Mesenchymal stem cell (in vitro differentiated cells and primary cell): ENCODE results near the gene ITGA11.
A peak's percentile ranks its signal among the peaks of the same experiment; 100 is the strongest.

Source experiments
- DNase-seq: peaks from one replicate; pipeline ENCODE4 v3.0.0-alpha.2; 2013
- H2AFZ ChIP-seq: one replicate; pipeline ENCODE4 v1.6.1; 2013; ENCODE audit warnings: low read depth, mild to moderate bottlenecking, control low read depth, inconsistent platforms, low read length, moderate library complexity
- H2AK5ac ChIP-seq: 2 replicates; pipeline ENCODE4 v1.6.1; 2013; ENCODE audit warnings: low read length, moderate library complexity, mild to moderate bottlenecking, inconsistent platforms; ENCODE audit not compliant: severe bottlenecking
- H2BK120ac ChIP-seq: one replicate; pipeline ENCODE4 v1.6.1; 2013; ENCODE audit warnings: low read depth, mild to moderate bottlenecking, inconsistent platforms, low read length, moderate library complexity
- H2BK12ac ChIP-seq, 2 experiments: one replicate each; pipeline ENCODE4 v1.6.1; 2013; ENCODE audit warnings: inconsistent platforms in 2 of 2, low read length in 2 of 2, mild to moderate bottlenecking in 2 of 2, moderate library complexity in 2 of 2, control low read depth in 1 of 2
- H2BK15ac ChIP-seq: one replicate; pipeline ENCODE4 v1.6.1; 2013; ENCODE audit warnings: mild to moderate bottlenecking, low read depth, inconsistent platforms; ENCODE audit not compliant: poor library complexity, severe bottlenecking
- H2BK5ac ChIP-seq: 2 replicates; pipeline ENCODE4 v1.6.1; 2013; ENCODE audit warnings: low read depth, mild to moderate bottlenecking, low read length, control low read depth, inconsistent platforms; ENCODE audit not compliant: poor library complexity, severe bottlenecking
- H3K14ac ChIP-seq, 2 experiments: one replicate each; pipeline ENCODE4 v1.6.1; 2013; ENCODE audit warnings: inconsistent platforms in 2 of 2, low read length in 2 of 2, control low read depth in 1 of 2, mild to moderate bottlenecking in 1 of 2, moderate library complexity in 1 of 2
- H3K18ac ChIP-seq, 2 experiments: one replicate each; pipeline ENCODE4 v1.6.1; 2013; ENCODE audit warnings: inconsistent platforms in 2 of 2, low read length in 2 of 2, control low read depth in 1 of 2, low read depth in 1 of 2, mild to moderate bottlenecking in 1 of 2
- H3K23ac ChIP-seq, 2 experiments: one replicate each; pipeline ENCODE4 v1.6.1; 2013; ENCODE audit warnings: inconsistent platforms in 2 of 2, low read length in 2 of 2, mild to moderate bottlenecking in 2 of 2, moderate library complexity in 2 of 2, control low read depth in 1 of 2
- H3K27ac ChIP-seq: 2 replicates; pipeline ENCODE4 v1.5.1; 2013; ENCODE audit warnings: mild to moderate bottlenecking, moderate library complexity, low read length, control low read depth, inconsistent platforms; ENCODE audit not compliant: poor library complexity, severe bottlenecking
- H3K27me3 ChIP-seq, 2 experiments: 2 replicates each; pipeline versions ENCODE4 v1.6.1 to v1.7.0; 2013; ENCODE audit warnings: low read length in 2 of 2, mild to moderate bottlenecking in 2 of 2, moderate library complexity in 2 of 2, control low read depth in 1 of 2, inconsistent platforms in 1 of 2; ENCODE audit not compliant: control insufficient read depth in 1 of 2, insufficient read depth in 1 of 2
- H3K36me3 ChIP-seq, 2 experiments: 2 replicates each; pipeline versions ENCODE4 v1.6.1 to v1.7.0; 2013; ENCODE audit warnings: low read length in 2 of 2, control low read depth in 1 of 2, inconsistent platforms in 1 of 2, low read depth in 1 of 2, mild to moderate bottlenecking in 1 of 2; ENCODE audit not compliant: insufficient read depth in 2 of 2, control insufficient read depth in 1 of 2
- H3K4ac ChIP-seq, 2 experiments: one replicate each; pipeline ENCODE4 v1.6.1; 2013; ENCODE audit warnings: inconsistent platforms in 2 of 2, low read length in 2 of 2, mild to moderate bottlenecking in 2 of 2, moderate library complexity in 2 of 2, control low read depth in 1 of 2, low read depth in 1 of 2
- H3K4me1 ChIP-seq: 2 replicates; pipeline ENCODE4 v1.6.1; 2013; ENCODE audit warnings: low read depth, low read length, control low read depth; ENCODE audit not compliant: control insufficient read depth, insufficient read depth
- H3K4me2 ChIP-seq: 2 replicates; pipeline ENCODE4 v1.6.1; 2013; ENCODE audit warnings: low read length, mild to moderate bottlenecking, inconsistent platforms; ENCODE audit not compliant: poor library complexity, severe bottlenecking
- H3K4me3 ChIP-seq, 2 experiments: 2 replicates each; pipeline versions ENCODE4 v1.5.1 to v1.7.0; 2013; ENCODE audit warnings: low read length in 2 of 2, mild to moderate bottlenecking in 2 of 2, control low read depth in 1 of 2, low read depth in 1 of 2; ENCODE audit not compliant: insufficient read depth in 1 of 2
- H3K79me1 ChIP-seq: replicated peaks from 2 replicates; pipeline ENCODE4 v1.6.1; 2013; ENCODE audit warnings: mild to moderate bottlenecking, control low read depth, low read length, inconsistent platforms; ENCODE audit not compliant: poor library complexity, severe bottlenecking
- H3K9ac ChIP-seq: 2 replicates; pipeline ENCODE4 v1.7.0; 2013; ENCODE audit warnings: mild to moderate bottlenecking, low read length, moderate library complexity
- H3K9me3 ChIP-seq: 2 replicates; pipeline ENCODE4 v1.7.0; 2013; ENCODE audit warnings: mild to moderate bottlenecking, low read length; ENCODE audit not compliant: control insufficient read depth
- H4K8ac ChIP-seq: one replicate; pipeline ENCODE4 v1.6.1; 2013; ENCODE audit warnings: inconsistent platforms, mild to moderate bottlenecking, low read length, moderate library complexity
- H4K91ac ChIP-seq: one replicate; pipeline ENCODE4 v1.6.1; 2013; ENCODE audit warnings: mild to moderate bottlenecking, low read length, inconsistent platforms
- WGBS: methylation state at CpG from one replicate; pipeline ENCODE4 v1.1.7; 2013; ENCODE audit warnings: mixed read lengths; 5-methylcytosine and 5-hydroxymethylcytosine counted together

The ITGA11 gene

DNA sequence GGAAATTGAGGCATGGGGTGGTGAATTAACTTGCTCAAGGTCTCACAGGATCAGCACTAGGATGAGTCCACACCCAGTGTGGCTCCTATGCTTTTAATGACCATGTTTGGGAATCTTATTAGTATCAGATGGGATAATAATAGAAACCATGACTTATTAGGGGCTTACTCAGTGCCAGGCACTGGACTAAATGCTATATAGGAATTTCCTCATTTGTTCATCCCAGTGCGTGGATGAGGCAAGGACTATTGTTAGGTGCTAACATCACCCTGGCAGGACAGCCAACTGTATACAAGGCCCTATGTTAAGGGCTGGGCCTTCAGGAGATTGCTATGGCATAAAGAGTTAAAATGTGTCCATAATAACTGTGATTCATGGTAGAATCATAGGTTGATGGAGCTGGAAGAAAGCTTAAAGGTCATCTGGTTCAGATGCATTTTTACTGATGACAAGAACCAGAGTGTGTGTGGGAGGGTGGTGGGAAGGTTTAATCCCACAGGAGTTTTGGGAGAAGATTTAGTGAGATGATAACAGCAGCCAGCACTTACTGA, 159.2 kb downstream of the ITGA11 start:
- Histone ChIP-seq H3K4me3 (peak overlapping the region in 1 of 2 experiments; percentile 49), H3K23ac (no peak overlapping the region), H2AFZ (no peak overlapping the region), H3K4me1 (peaks cover 8% of the 10 kb centered on the region), H4K91ac (no peak overlapping the region), H2BK120ac (no peak overlapping the region), H2BK12ac (peak overlapping the region in 1 of 2 experiments; percentile 72), H3K18ac (no peak overlapping the region), H2BK5ac (no peak overlapping the region), H3K36me3 (no peaks in the 10 kb centered on the region), H4K8ac (no peak overlapping the region), H3K14ac (no peak overlapping the region), H3K4me2 (no peak overlapping the region), H3K9me3 (no peaks in the 10 kb centered on the region), H3K79me1 (peaks cover 8% of the 10 kb centered on the region), H3K27me3 (no peaks in the 10 kb centered on the region), H2AK5ac (peak overlapping the region; percentile 68), H2BK15ac (no peak overlapping the region), H3K27ac (no peak overlapping the region), H3K4ac (peak overlapping the region in 1 of 2 experiments; percentile 18), H3K9ac (peak overlapping the region; percentile 79)
- 42% methylated on average over 1 of the region's 1 CpG for WGBS
- peak; percentile 82 for DNase-seq

DNA sequence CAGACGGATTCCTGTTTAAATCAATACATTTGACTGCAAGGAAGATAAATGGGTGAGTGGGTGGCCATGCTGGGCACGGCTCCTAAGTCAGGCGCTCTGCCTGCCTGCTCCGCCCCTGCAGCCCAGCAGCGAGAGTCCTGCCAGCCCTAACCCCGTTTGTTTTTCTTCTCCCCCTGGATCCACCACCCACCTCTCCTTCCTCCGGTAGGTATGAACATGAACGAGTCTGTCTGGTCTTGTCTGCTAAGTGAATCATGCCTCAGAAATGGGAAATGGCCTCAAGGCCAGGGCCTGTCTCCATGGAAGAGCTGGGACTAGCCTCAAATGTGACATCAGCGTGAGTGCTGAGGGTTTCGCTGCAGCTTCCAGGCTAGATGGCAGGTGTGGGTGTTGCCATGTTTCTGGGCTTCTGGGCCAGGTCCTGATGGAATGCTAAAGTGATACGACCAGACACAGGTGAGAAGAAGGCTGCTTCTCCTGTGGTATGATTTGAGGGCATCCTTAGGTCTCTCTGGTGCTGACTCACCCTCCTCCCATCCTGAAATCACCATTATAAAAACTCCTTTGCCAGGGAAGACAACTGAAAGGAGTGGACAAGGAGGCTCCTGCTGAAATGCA, 160.0 kb downstream of the ITGA11 start:
- no peaks in the 10 kb centered on the region for H3K36me3 ChIP-seq
- 24% methylated on average over 6 of the region's 11 CpGs for WGBS
- H3K9ac ChIP-seq = peak overlapping the region; percentile 79
- peak overlapping the region; percentile 36 for H3K4me2 ChIP-seq
- H2BK15ac ChIP-seq = no peak overlapping the region
- H2BK120ac ChIP-seq = no peak overlapping the region
- H3K79me1 ChIP-seq = peaks cover 8% of the 10 kb centered on the region
- no peak overlapping the region for H3K23ac ChIP-seq
- H4K91ac ChIP-seq = peak overlapping the region; percentile 80
- H3K27me3 ChIP-seq = no peaks in the 10 kb centered on the region
- peak; percentile 80 for DNase-seq
- H2BK5ac ChIP-seq = no peak overlapping the region
- no peak overlapping the region for H2AFZ ChIP-seq
- H3K4me3 ChIP-seq = peak overlapping the region in 1 of 2 experiments; percentile 49
- no peak overlapping the region for H3K14ac ChIP-seq
- peak overlapping the region; percentile 9 for H4K8ac ChIP-seq
- H3K18ac ChIP-seq = peak overlapping the region in 1 of 2 experiments; percentile 46
- H3K4me1 ChIP-seq = peaks cover 8% of the 10 kb centered on the region
- peak overlapping the region; percentile 79 for H3K27ac ChIP-seq
- peak overlapping the region; percentile 52 to 61 for H2BK12ac ChIP-seq
- H3K4ac ChIP-seq = no peak overlapping the region
- no peaks in the 10 kb centered on the region for H3K9me3 ChIP-seq
- H2AK5ac ChIP-seq = no peak overlapping the region

- no peak for DNase-seq
- Histone ChIP-seq H2BK15ac (no peak overlapping the region), H3K4me3 (no peak overlapping the region), H3K27ac (no peak overlapping the region), H3K9ac (no peak overlapping the region), H2BK120ac (no peak overlapping the region), H2AK5ac (no peak overlapping the region), H3K27me3 (peaks cover 0 to 5% of the 10 kb centered on the region in 2 experiments), H2AFZ (no peak overlapping the region), H3K23ac (no peak overlapping the region), H2BK12ac (no peak overlapping the region), H3K36me3 (no peaks in the 10 kb centered on the region), H3K4me1 (peaks cover 8% of the 10 kb centered on the region), H3K14ac (no peak overlapping the region), H3K18ac (no peak overlapping the region), H3K9me3 (no peaks in the 10 kb centered on the region), H4K8ac (no peak overlapping the region), H3K4me2 (no peak overlapping the region), H3K4ac (no peak overlapping the region), H2BK5ac (no peak overlapping the region), H3K79me1 (no peaks in the 10 kb centered on the region), H4K91ac (no peak overlapping the region)
- no CpG with 5 or more reads among the region's 3 CpGs for WGBS
These were observed 163.6 kb downstream of the ITGA11 start for GRCh38 chr15:68268405-68268804.

GRCh38 chr15:68265674-68266073, 166.3 kb downstream of the ITGA11 start:
- Histone ChIP-seq H3K36me3 (no peaks in the 10 kb centered on the region), H3K27me3 (peaks cover 0 to 5% of the 10 kb centered on the region in 2 experiments), H3K23ac (no peak overlapping the region), H2BK120ac (no peak overlapping the region), H2BK15ac (no peak overlapping the region), H3K27ac (no peak overlapping the region), H2BK5ac (no peak overlapping the region), H3K4me2 (no peak overlapping the region), H3K18ac (no peak overlapping the region), H3K14ac (no peak overlapping the region), H3K79me1 (no peaks in the 10 kb centered on the region), H3K4ac (no peak overlapping the region), H3K9me3 (no peaks in the 10 kb centered on the region), H3K9ac (no peak overlapping the region), H4K8ac (no peak overlapping the region), H2AFZ (no peak overlapping the region), H3K4me1 (no peaks in the 10 kb centered on the region), H4K91ac (no peak overlapping the region), H2BK12ac (no peak overlapping the region), H2AK5ac (no peak overlapping the region), H3K4me3 (no peak overlapping the region)
- DNase-seq = no peak
- WGBS = 97% methylated on average over 3 of the region's 3 CpGs
